Effector memory CD8-positive, alpha-beta T cell (primary cell): ENCODE measurements around the gene CDK8.
"Not testable (repeated sequence)": the region's sequence is repeated elsewhere in the genome, so short reads cannot be mapped to it uniquely, and the experiment has no call there.

Source experiments
- ATAC-seq: fragments of 150-1000 bp; cut with Tn5 transposase; replicated peaks from 2 replicates; pipeline ENCODE4 v1.10.0; 2021; ENCODE audit warnings: mild to moderate bottlenecking, moderate library complexity
- DNase-seq, 3 experiments: peaks; one replicate each; pipeline ENCODE4 v3.0.0; 2021
- H3K27ac Mint-ChIP-seq, 2 donors: one replicate each; pipeline ENCODE4 v1.8.0; 2022; ENCODE audit warnings: mild to moderate bottlenecking in 2 of 2, mixed read lengths in 2 of 2, moderate library complexity in 2 of 2
- H3K27me3 Mint-ChIP-seq, 2 donors: one replicate each; pipeline ENCODE4 v1.8.0; 2022; ENCODE audit warnings: mixed read lengths in 2 of 2
- H3K36me3 Mint-ChIP-seq: one replicate; pipeline ENCODE4 v1.8.0; 2022; ENCODE audit warnings: mild to moderate bottlenecking, moderate library complexity, mixed read lengths; ENCODE audit not compliant: insufficient read depth
- H3K4me1 Mint-ChIP-seq, 2 donors: one replicate each; pipeline ENCODE4 v1.8.0; 2022; ENCODE audit warnings: low read depth in 2 of 2, mixed read lengths in 2 of 2
- H3K4me3 Mint-ChIP-seq, 2 donors: one replicate each; pipeline ENCODE4 v1.8.0; 2022; ENCODE audit warnings: mild to moderate bottlenecking in 2 of 2, mixed read lengths in 2 of 2, moderate library complexity in 2 of 2
- H3K9me3 Mint-ChIP-seq, 2 donors: one replicate each; pipeline ENCODE4 v1.8.0; 2022; ENCODE audit warnings: mixed read lengths in 2 of 2

CDK8 gene

GRCh38 chr13:26259634-26260033 lies 5.7 kb downstream of the CDK8 start:
- Mint-ChIP-seq H3K4me3 (no peak overlapping the region), H3K4me1 (peaks cover 21 to 49% of the 10 kb centered on the region in 2 donors), H3K9me3 (no peaks in the 10 kb centered on the region), H3K27ac (no peak overlapping the region), H3K27me3 (no peaks in the 10 kb centered on the region), H3K36me3 (peaks cover 6% of the 10 kb centered on the region)
- no peak for DNase-seq
- ATAC-seq = no peak

- Mint-ChIP-seq H3K36me3 (peaks cover 2% of the 10 kb centered on the region), H3K27me3 (no peaks in the 10 kb centered on the region), H3K27ac (no peak overlapping the region), H3K4me3 (no peak overlapping the region), H3K4me1 (peaks cover 31 to 45% of the 10 kb centered on the region in 2 donors), H3K9me3 (no peaks in the 10 kb centered on the region)
- ATAC-seq = no peak
- no peak for DNase-seq
Measured at GRCh38 chr13:26262156-26262555, 8.2 kb downstream of the CDK8 start.

GRCh38 chr13:26266311-26266710 lies 12.4 kb downstream of the CDK8 start:
- DNase-seq (no peak), ATAC-seq (no peak)
- H3K27ac Mint-ChIP-seq = no peak overlapping the region
- no peaks in the 10 kb centered on the region for H3K36me3 Mint-ChIP-seq
- H3K9me3 Mint-ChIP-seq = no peaks in the 10 kb centered on the region
- peaks cover 32 to 33% of the 10 kb centered on the region in 2 donors for H3K4me1 Mint-ChIP-seq
- no peak overlapping the region for H3K4me3 Mint-ChIP-seq
- H3K27me3 Mint-ChIP-seq = no peaks in the 10 kb centered on the region

DNA sequence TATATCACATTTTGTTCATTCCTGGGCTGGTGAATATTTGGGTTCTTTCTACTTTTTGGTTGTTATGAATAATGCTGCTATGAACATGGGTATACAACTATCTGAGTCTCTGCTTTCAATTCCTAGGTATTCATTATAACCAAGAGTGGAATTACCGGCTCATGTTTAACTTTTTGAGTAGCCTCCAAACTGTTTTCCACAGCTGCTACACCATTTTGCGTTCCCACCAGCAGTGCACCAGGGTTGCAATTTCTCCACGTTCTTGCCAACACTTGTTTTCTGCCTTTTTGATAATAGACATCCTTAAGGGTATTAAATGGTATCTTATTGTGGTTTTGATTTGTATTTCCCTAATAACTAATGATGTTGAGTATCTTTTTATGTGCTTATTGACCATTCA lies 16.8 kb downstream of the CDK8 start:
- H3K36me3 Mint-ChIP-seq = peaks cover 1% of the 10 kb centered on the region
- DNase-seq (no peak), ATAC-seq (no peak)
- H3K27ac Mint-ChIP-seq = no peak overlapping the region
- no peaks in the 10 kb centered on the region for H3K9me3 Mint-ChIP-seq
- no peak overlapping the region for H3K4me3 Mint-ChIP-seq
- H3K4me1 Mint-ChIP-seq = peaks cover 21 to 32% of the 10 kb centered on the region in 2 donors
- no peaks in the 10 kb centered on the region for H3K27me3 Mint-ChIP-seq

- DNase-seq (no peak), ATAC-seq (no peak)
- no peaks in the 10 kb centered on the region for H3K9me3 Mint-ChIP-seq
- peaks cover 3% of the 10 kb centered on the region for H3K36me3 Mint-ChIP-seq
- no peak overlapping the region for H3K27ac Mint-ChIP-seq
- no peak overlapping the region for H3K4me3 Mint-ChIP-seq
- peaks cover 16 to 32% of the 10 kb centered on the region in 2 donors for H3K4me1 Mint-ChIP-seq
- H3K27me3 Mint-ChIP-seq = no peaks in the 10 kb centered on the region
Measured at GRCh38 chr13:26272621-26273020, 18.7 kb downstream of the CDK8 start.

GRCh38 chr13:26280295-26280694 lies 26.4 kb downstream of the CDK8 start:
- H3K9me3 Mint-ChIP-seq = no peaks in the 10 kb centered on the region
- no peak for DNase-seq
- peaks cover 3% of the 10 kb centered on the region for H3K36me3 Mint-ChIP-seq
- H3K27me3 Mint-ChIP-seq = no peaks in the 10 kb centered on the region
- ATAC-seq = no peak
- H3K4me1 Mint-ChIP-seq = peaks cover 5 to 14% of the 10 kb centered on the region in 2 donors
- no peak overlapping the region for H3K27ac Mint-ChIP-seq
- no peak overlapping the region for H3K4me3 Mint-ChIP-seq

- Mint-ChIP-seq H3K36me3 (peaks cover under 1% of the 10 kb centered on the region), H3K9me3 (no peaks in the 10 kb centered on the region), H3K4me1 (peaks cover 5 to 14% of the 10 kb centered on the region in 2 donors), H3K27me3 (no peaks in the 10 kb centered on the region), H3K27ac (no peak overlapping the region), H3K4me3 (no peak overlapping the region)
- ATAC-seq (no peak), DNase-seq (no peak)
Measured at GRCh38 chr13:26280822-26281221, 26.9 kb downstream of the CDK8 start.

GRCh38 chr13:26285911-26286310 lies 32.0 kb downstream of the CDK8 start:
- not testable (repeated sequence) for H3K4me1 Mint-ChIP-seq, DNase-seq, H3K27ac Mint-ChIP-seq, ATAC-seq, H3K9me3 Mint-ChIP-seq, H3K4me3 Mint-ChIP-seq, H3K36me3 Mint-ChIP-seq, H3K27me3 Mint-ChIP-seq

DNA sequence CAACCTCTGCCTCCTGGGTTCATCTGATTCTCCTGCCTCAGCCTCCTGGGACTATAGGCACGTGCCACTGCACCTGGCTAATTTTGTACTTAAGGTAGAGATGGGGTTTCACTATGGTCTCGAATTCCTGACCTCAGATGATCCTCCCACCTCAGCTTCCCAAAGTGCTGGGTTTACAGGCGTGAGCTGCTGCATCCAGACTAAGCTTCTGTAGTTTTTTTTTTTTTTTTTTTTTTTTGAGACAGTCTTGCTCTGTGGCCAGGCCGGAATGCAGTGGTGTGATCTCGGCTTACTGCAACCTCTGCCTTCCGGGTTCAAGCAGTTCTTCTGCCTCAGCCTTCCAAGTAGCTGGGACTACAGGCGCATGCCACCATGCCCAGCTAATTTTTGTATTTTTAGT lies 34.9 kb downstream of the CDK8 start:
- H3K27me3 Mint-ChIP-seq, H3K4me3 Mint-ChIP-seq, H3K27ac Mint-ChIP-seq, H3K36me3 Mint-ChIP-seq, DNase-seq, ATAC-seq, H3K9me3 Mint-ChIP-seq: not testable (repeated sequence)
- peaks cover 12 to 22% of the 10 kb centered on the region in 2 donors for H3K4me1 Mint-ChIP-seq

DNA sequence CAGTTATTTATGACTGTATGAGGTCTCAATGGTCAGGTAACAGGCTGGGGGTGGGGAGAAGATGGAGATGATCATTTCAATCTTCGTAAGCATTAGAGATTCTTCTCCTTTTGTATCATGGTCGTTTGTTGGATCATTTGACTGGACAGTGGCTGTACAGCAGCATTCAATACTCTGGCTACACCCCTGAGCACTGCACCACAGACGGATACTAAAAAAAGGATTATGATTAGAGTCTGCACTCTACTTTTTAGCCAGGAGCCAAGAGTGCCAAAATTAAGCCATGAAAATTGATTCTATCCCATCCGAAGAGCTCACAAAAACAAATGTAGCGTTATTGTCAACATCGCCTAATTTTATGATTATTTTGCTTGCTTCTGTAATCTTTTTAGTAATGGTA lies 41.9 kb downstream of the CDK8 start:
- DNase-seq (no peak), ATAC-seq (no peak)
- Mint-ChIP-seq H3K36me3 (no peaks in the 10 kb centered on the region), H3K4me1 (peaks cover 37 to 60% of the 10 kb centered on the region in 2 donors), H3K4me3 (no peak overlapping the region), H3K27me3 (no peaks in the 10 kb centered on the region), H3K27ac (no peak overlapping the region), H3K9me3 (no peaks in the 10 kb centered on the region)

- Mint-ChIP-seq H3K27me3 (no peaks in the 10 kb centered on the region), H3K4me1 (peaks cover 45 to 72% of the 10 kb centered on the region in 2 donors), H3K27ac (no peak overlapping the region), H3K9me3 (no peaks in the 10 kb centered on the region), H3K4me3 (no peak overlapping the region), H3K36me3 (peaks cover 4% of the 10 kb centered on the region)
- no peak for DNase-seq
- ATAC-seq = no peak
Measured at GRCh38 chr13:26299168-26299750, 45.3 kb downstream of the CDK8 start.

GRCh38 chr13:26300140-26300539 lies 46.2 kb downstream of the CDK8 start:
- Mint-ChIP-seq H3K36me3 (peaks cover 4% of the 10 kb centered on the region), H3K9me3 (no peaks in the 10 kb centered on the region), H3K4me3 (no peak overlapping the region), H3K27me3 (no peaks in the 10 kb centered on the region), H3K27ac (no peak overlapping the region), H3K4me1 (peaks cover 40 to 74% of the 10 kb centered on the region in 2 donors)
- DNase-seq (no peak), ATAC-seq (no peak)

DNA sequence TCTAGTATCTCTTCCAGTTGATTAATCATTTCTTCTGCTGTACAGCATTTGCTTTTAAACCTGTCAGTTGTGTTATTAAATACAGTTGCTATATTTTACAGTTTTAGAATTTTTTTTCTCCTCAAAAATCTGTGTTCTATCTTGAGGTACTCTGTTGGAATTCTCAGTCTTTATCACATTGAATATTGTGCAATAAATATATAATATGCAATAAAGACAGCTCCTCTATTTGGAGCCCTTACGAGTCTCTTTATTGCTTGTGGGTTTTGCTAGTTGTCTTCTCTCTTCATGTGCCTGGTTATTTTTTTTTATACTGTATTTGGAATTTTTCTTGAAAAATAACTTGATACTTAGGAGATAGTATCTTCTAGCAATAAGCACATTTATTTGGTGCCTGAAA lies 51.7 kb downstream of the CDK8 start:
- H3K4me1 Mint-ChIP-seq = peaks cover 36 to 66% of the 10 kb centered on the region in 2 donors

GRCh38 chr13:26307701-26308100 lies 53.8 kb downstream of the CDK8 start:
- H3K27ac Mint-ChIP-seq = no peak overlapping the region

More for the DNA sequence above, 51.7 kb downstream of the CDK8 start:
- peaks cover 4% of the 10 kb centered on the region for H3K36me3 Mint-ChIP-seq
- DNase-seq (no peak), ATAC-seq (no peak)
- H3K27ac Mint-ChIP-seq = peak overlapping the region in 1 of 2 donors; percentile 55
- no peaks in the 10 kb centered on the region for H3K27me3 Mint-ChIP-seq
- no peak overlapping the region for H3K4me3 Mint-ChIP-seq
- H3K9me3 Mint-ChIP-seq = no peaks in the 10 kb centered on the region

More at GRCh38 chr13:26307701-26308100, 53.8 kb downstream of the CDK8 start:
- Mint-ChIP-seq H3K4me1 (peaks cover 22 to 53% of the 10 kb centered on the region in 2 donors), H3K36me3 (peaks cover 4% of the 10 kb centered on the region), H3K4me3 (no peak overlapping the region), H3K9me3 (no peaks in the 10 kb centered on the region), H3K27me3 (no peaks in the 10 kb centered on the region)
- DNase-seq (no peak), ATAC-seq (no peak)
